Bronchus fibroblast of lung (primary cell): Measurements from ENCODE around the gene ETFDH. TPM values are rescaled to one million over a fixed set of nuclear protein-coding genes. Genes with fewer than 3 reads are reported as not detected.

Source experiments
- total RNA-seq: library from RNA; depleted of rRNA; stranded (reverse); fragments of >200 nt; gene quantifications from 2 replicates; pipeline ENCODE4 v1.2.3, GENCODE V29; 2015

Gene ETFDH
- 14.7 and 16.0 TPM in 2 replicates for total RNA-seq

GRCh38 chr4:158671915-158672806 is at the start of gene ETFDH:
TSS of gene ETFDH (plus strand) at chr4:158672296. CDS start at chr4:158672457, 161 bp downstream.

GRCh38 chr4:158671665-158671914 is 506 bp upstream of the ETFDH start, which contains the start of gene C4orf46:
TSS of gene C4orf46 (minus strand) at chr4:158671887. CDS start at chr4:158671801, 86 bp downstream.

GRCh38 chr4:158722917-158723793 is 51.1 kb downstream of the ETFDH start, which contains the start of gene PPID:
TSS of gene PPID (minus strand) at chr4:158723396. CDS start at chr4:158723288, 108 bp downstream.

Other genes with a start within 250 kb of the ETFDH start
- gene RXFP1, start 150.4 kb upstream of the ETFDH start, total RNA-seq, result 0.15 TPM in 1 of 2 replicates, not detected in the other
- 16.0 and 17.8 TPM in 2 replicates for gene C4orf46, start 409 bp upstream of the ETFDH start, total RNA-seq
- gene PPID, start 51.1 kb downstream of the ETFDH start, total RNA-seq, result 26.3 and 41.5 TPM in 2 replicates
- gene FNIP2, start 96.7 kb downstream of the ETFDH start, total RNA-seq, result 7.1 and 7.4 TPM in 2 replicates